Measurements from ENCODE around the gene RCE1.

- no peak for TF ChIP-seq POLR2A (IDR thresholded peaks at IDR 0.05; ENCODE audit: low read depth, low read length)
- no peak for TF ChIP-seq POLR2AphosphoS5 (IDR thresholded peaks at IDR 0.05; ENCODE audit: low read depth, low read length)
- TF ChIP-seq TAF1 (IDR thresholded peaks at IDR 0.05; ENCODE audit: borderline replicate concordance, low read depth, low read length) = no peak
Measured at GRCh38 chr11:66845876-66846212, 2.6 kb downstream of the RCE1 start.

Measured in GM12892 (cell line).